HL-60 (cell line): ENCODE data around the gene HEPACAM.

Experiments used
- CTCF ChIP-seq: IDR thresholded peaks from one replicate; pipeline ENCODE4 v1.5.1; 2011; ENCODE audit warnings: low read length, control low read depth, inconsistent platforms; ENCODE audit not compliant: insufficient read depth
- GABPA ChIP-seq: IDR thresholded peaks from 2 replicates; pipeline ENCODE4 v1.6.1; 2012; ENCODE audit warnings: low read depth

GRCh38 chr11:124875401-124875800 lies 60.4 kb downstream of the HEPACAM start:
- no peak for TF ChIP-seq CTCF
- TF ChIP-seq GABPA: no peak
